ENCODE data around the gene HELQ. TPM values are rescaled to one million over a fixed set of nuclear protein-coding genes. Genes with fewer than 3 reads are reported as not detected.

Gene HELQ
- total RNA-seq, 1 donor from 2014 or later, result 14.7 TPM

- Mint-ChIP-seq H3K27me3 (ENCODE audit: unreplicated experiment) (peaks cover 1% of the 10 kb centered on the region), H3K27ac (ENCODE audit: unreplicated experiment) (no peak overlapping the region), H3K9me3 (ENCODE audit: unreplicated experiment) (no peaks in the 10 kb centered on the region), H3K4me1 (ENCODE audit: unreplicated experiment) (no peaks in the 10 kb centered on the region), H3K4me3 (ENCODE audit: unreplicated experiment) (no peak overlapping the region), H3K36me3 (ENCODE audit: low read depth, unreplicated experiment) (no peaks in the 10 kb centered on the region)
- TF ChIP-seq CTCF (IDR thresholded peaks at IDR 0.05; ENCODE audit: unreplicated experiment), result no peak
- DNase-seq (ENCODE audit: low spot score), result no peak
Measured at GRCh38 chr4:83449009-83449408, 6.6 kb downstream of the HELQ start.

DNA sequence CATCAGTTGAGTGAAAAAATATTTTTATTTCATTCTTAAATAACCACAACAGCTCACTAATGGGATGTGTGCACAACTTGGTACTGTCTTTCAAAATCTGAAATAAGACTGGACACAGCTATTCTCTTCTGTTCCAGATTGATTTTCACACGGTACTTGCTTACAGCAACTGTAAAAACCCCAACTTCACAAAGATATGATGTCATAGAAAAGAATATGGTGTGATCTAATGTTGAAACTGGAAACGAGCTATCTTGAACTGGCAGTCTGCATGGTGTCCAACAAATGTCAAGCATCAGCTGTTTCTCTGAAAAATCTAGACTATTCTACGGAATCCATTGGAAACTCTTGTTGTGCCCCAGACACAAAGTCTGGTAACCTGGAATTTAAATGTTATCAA, 14.7 kb downstream of the HELQ start:
- no peaks in the 10 kb centered on the region for H3K4me1 Mint-ChIP-seq (ENCODE audit: unreplicated experiment)
- no peak for TF ChIP-seq CTCF (IDR thresholded peaks at IDR 0.05; ENCODE audit: unreplicated experiment)
- peaks cover 8% of the 10 kb centered on the region for H3K36me3 Mint-ChIP-seq (ENCODE audit: low read depth, unreplicated experiment)
- H3K9me3 Mint-ChIP-seq (ENCODE audit: unreplicated experiment), result no peaks in the 10 kb centered on the region
- DNase-seq (ENCODE audit: low spot score), result no peak
- no peak overlapping the region for H3K4me3 Mint-ChIP-seq (ENCODE audit: unreplicated experiment)
- no peak overlapping the region for H3K27ac Mint-ChIP-seq (ENCODE audit: unreplicated experiment)
- no peaks in the 10 kb centered on the region for H3K27me3 Mint-ChIP-seq (ENCODE audit: unreplicated experiment)

GRCh38 chr4:83440148-83440814, 15.3 kb downstream of the HELQ start:
- H3K4me1 Mint-ChIP-seq (ENCODE audit: unreplicated experiment), result no peaks in the 10 kb centered on the region
- H3K4me3 Mint-ChIP-seq (ENCODE audit: unreplicated experiment), result no peak overlapping the region

DNA sequence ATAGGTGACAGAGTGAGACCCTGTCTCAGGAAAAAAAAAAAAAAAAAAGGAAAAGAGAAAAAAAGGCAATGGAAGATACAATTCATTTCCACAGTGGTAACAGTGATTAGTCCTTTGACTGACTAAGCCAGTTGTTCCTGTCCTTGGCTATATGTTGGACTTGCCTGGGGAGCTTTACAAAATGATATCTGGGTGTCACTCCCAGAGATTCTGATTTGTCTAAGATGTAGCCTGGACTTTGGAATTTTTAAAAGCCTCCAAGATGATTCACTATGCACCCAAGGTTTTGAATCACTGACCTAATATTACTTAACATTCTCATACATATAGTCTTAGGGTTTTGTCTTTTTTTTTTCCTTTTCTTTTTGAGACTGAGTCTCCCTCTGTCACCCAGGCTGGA, 16.9 kb downstream of the HELQ start:
- H3K36me3 Mint-ChIP-seq (ENCODE audit: low read depth, unreplicated experiment), result peaks cover 8% of the 10 kb centered on the region
- H3K4me3 Mint-ChIP-seq (ENCODE audit: unreplicated experiment), result peak overlapping the region; percentile 9
- no peak for DNase-seq (ENCODE audit: low spot score)
- H3K4me1 Mint-ChIP-seq (ENCODE audit: unreplicated experiment), result no peaks in the 10 kb centered on the region
- no peaks in the 10 kb centered on the region for H3K27me3 Mint-ChIP-seq (ENCODE audit: unreplicated experiment)
- no peak overlapping the region for H3K27ac Mint-ChIP-seq (ENCODE audit: unreplicated experiment)
- no peak for TF ChIP-seq CTCF (IDR thresholded peaks at IDR 0.05; ENCODE audit: unreplicated experiment)
- H3K9me3 Mint-ChIP-seq (ENCODE audit: unreplicated experiment), result no peaks in the 10 kb centered on the region

More at GRCh38 chr4:83440148-83440814, 15.3 kb downstream of the HELQ start:
- Mint-ChIP-seq H3K27ac (ENCODE audit: unreplicated experiment) (no peak overlapping the region), H3K27me3 (ENCODE audit: unreplicated experiment) (no peaks in the 10 kb centered on the region), H3K36me3 (ENCODE audit: low read depth, unreplicated experiment) (peaks cover 8% of the 10 kb centered on the region), H3K9me3 (ENCODE audit: unreplicated experiment) (no peaks in the 10 kb centered on the region)
- TF ChIP-seq CTCF (IDR thresholded peaks at IDR 0.05; ENCODE audit: unreplicated experiment), result no peak
- no peak for DNase-seq (ENCODE audit: low spot score)

- peaks cover 8% of the 10 kb centered on the region for H3K36me3 Mint-ChIP-seq (ENCODE audit: low read depth, unreplicated experiment)
- DNase-seq (ENCODE audit: low spot score), result no peak
- no peaks in the 10 kb centered on the region for H3K4me1 Mint-ChIP-seq (ENCODE audit: unreplicated experiment)
- no peaks in the 10 kb centered on the region for H3K27me3 Mint-ChIP-seq (ENCODE audit: unreplicated experiment)
- no peak overlapping the region for H3K4me3 Mint-ChIP-seq (ENCODE audit: unreplicated experiment)
- no peaks in the 10 kb centered on the region for H3K9me3 Mint-ChIP-seq (ENCODE audit: unreplicated experiment)
- TF ChIP-seq CTCF (IDR thresholded peaks at IDR 0.05; ENCODE audit: unreplicated experiment), result no peak
- H3K27ac Mint-ChIP-seq (ENCODE audit: unreplicated experiment), result no peak overlapping the region
Measured at GRCh38 chr4:83436680-83437079, 18.9 kb downstream of the HELQ start.
